Caco-2 (cell line): ENCODE results near the gene AMOTL1. TPM values are rescaled to one million over a fixed set of nuclear protein-coding genes. Genes with fewer than 3 reads are reported as not detected.
A peak's percentile ranks its signal among the peaks of the same experiment; 100 is the strongest.

Source experiments
- BruUV-seq: library from RNA; stranded (reverse); fragments of 400-500 nt; replicated peaks from 2 replicates; lab custom pipeline; 2021; lab: Mats Ljungman, UMichigan
- CTCF ChIA-PET: fragments of 300-600 bp; sonication (Branson Sonifier 250); formaldehyde crosslinking; loops from one replicate; lab custom pipeline; 2022; ENCODE audit warnings: antibody characterized with exemption; lab: Charles Lee
- POLR2A ChIA-PET: fragments of 300-600 bp; sonication (Branson Sonifier 250); formaldehyde crosslinking; loops from one replicate; lab custom pipeline; 2022; ENCODE audit warnings: antibody characterized with exemption; lab: Charles Lee
- DNase-seq, 2 experiments: peaks; one replicate each; pipeline versions ENCODE4 v3.0.0 to v3.0.0-alpha.2; 2020 to 2022
- H3K27me3 ChIP-seq: replicated peaks from 2 replicates; pipeline ENCODE4 v1.6.0; 2011; ENCODE audit warnings: low read length; ENCODE audit not compliant: control insufficient read depth, insufficient read depth
- H3K36me3 ChIP-seq: 2 replicates; pipeline ENCODE4 v1.5.1; 2011; ENCODE audit warnings: low read length; ENCODE audit not compliant: control insufficient read depth, insufficient read depth
- H3K4me1 ChIP-seq: fragments of 250-450 bp; sonication (Bioruptor Pico); 2 replicates; pipeline ENCODE4 v1.5.1; 2020; ENCODE audit warnings: mild to moderate bottlenecking
- H3K4me3 ChIP-seq: 2 replicates; pipeline ENCODE4 v1.5.1; 2011; ENCODE audit warnings: low read depth, mild to moderate bottlenecking, control low read depth, low read length
- H3K9me3 ChIP-seq: fragments of 250-450 bp; sonication (Bioruptor Pico); 2 replicates; pipeline ENCODE4 v1.5.1; 2020; ENCODE audit warnings: mild to moderate bottlenecking, moderate library complexity
- H3K27ac Mint-ChIP-seq: one replicate; pipeline ENCODE4 v1.8.0; 2022; ENCODE audit warnings: mixed read lengths; ENCODE audit not compliant: unreplicated experiment
- H3K27me3 Mint-ChIP-seq: one replicate; pipeline ENCODE4 v1.8.0; 2022; ENCODE audit warnings: mixed read lengths; ENCODE audit not compliant: insufficient read depth, unreplicated experiment
- H3K36me3 Mint-ChIP-seq: one replicate; pipeline ENCODE4 v1.8.0; 2022; ENCODE audit warnings: mild to moderate bottlenecking, mixed read lengths; ENCODE audit not compliant: insufficient read depth, unreplicated experiment
- H3K4me1 Mint-ChIP-seq: one replicate; pipeline ENCODE4 v1.8.0; 2022; ENCODE audit warnings: low read depth, mixed read lengths; ENCODE audit not compliant: unreplicated experiment
- H3K4me3 Mint-ChIP-seq: one replicate; pipeline ENCODE4 v1.8.0; 2022; ENCODE audit warnings: mild to moderate bottlenecking, moderate library complexity, mixed read lengths; ENCODE audit not compliant: unreplicated experiment
- H3K9me3 Mint-ChIP-seq: one replicate; pipeline ENCODE4 v1.8.0; 2022; ENCODE audit warnings: mixed read lengths; ENCODE audit not compliant: unreplicated experiment
- CTCF ChIP-seq, 2 experiments: fragments of 200-600 bp in 1 of 2; IDR thresholded peaks; 1 replicate in 1 of 2; 2 replicates in 1 of 2; pipeline versions ENCODE4 v1.5.1 to v1.8.0; 2011 to 2022; ENCODE audit warnings: antibody characterized with exemption in 1 of 2, control low read depth in 1 of 2, inconsistent platforms in 1 of 2, low read depth in 1 of 2, low read length in 1 of 2, mild to moderate bottlenecking in 1 of 2, moderate library complexity in 1 of 2; ENCODE audit not compliant: insufficient read depth in 1 of 2, severe bottlenecking in 1 of 2, unreplicated experiment in 1 of 2
- intact Hi-C: fragments of 100-400 bp; cut with micrococcal nuclease; formaldehyde crosslinking; loops from one replicate; pipeline ENCODE4 v1.10.0; 2022; ENCODE audit not compliant: unreplicated experiment
- total RNA-seq: library from RNA; stranded (reverse); gene quantifications from 2 replicates; pipeline ENCODE4 v1.2.3, GENCODE V29; 2022

The AMOTL1 gene
- total RNA-seq, 1 experiment from 2014 or later, result 60.8 TPM

GRCh38 chr11:94741022-94741679, 27.0 kb upstream of the AMOTL1 start:
- TF ChIP-seq CTCF (IDR thresholded peaks at IDR 0.05; ENCODE audit: insufficient read depth in 1 of 2, low read depth in 1 of 2, low read length in 1 of 2, severe bottlenecking in 1 of 2, unreplicated experiment in 1 of 2), result peak; percentile 49 to 64
- no TSS peak for BruUV-seq
- Mint-ChIP-seq H3K36me3 (no peaks in the 10 kb centered on the region), H3K4me3 (no peak overlapping the region), H3K9me3 (no peaks in the 10 kb centered on the region), H3K4me1 (peaks cover 15% of the 10 kb centered on the region), H3K27ac (peak overlapping the region; percentile 48), H3K27me3 (no peaks in the 10 kb centered on the region)
- no peaks in the 10 kb centered on the region for H3K9me3 ChIP-seq
- no peaks in the 10 kb centered on the region for H3K27me3 ChIP-seq
- ChIA-PET POLR2A (no interaction called here), CTCF (interaction anchor here (0.6 to 3.0 kb wide), 9 partner anchors 10 to 227 kb away, joined by 3 to 18 read pairs (median 3); partner anchors contain the start of gene AMOTL1)
- peaks cover 54% of the 10 kb centered on the region for H3K4me1 ChIP-seq
- H3K4me3 ChIP-seq, result no peak overlapping the region
- DNase-seq, result peak; percentile 64 to 69
- H3K36me3 ChIP-seq, result no peaks in the 10 kb centered on the region
- intact Hi-C loops, result loop anchor here (1.0 kb wide), 3 partner anchors 21 to 118 kb away; partner anchors contain the start of gene AMOTL1

- no peak overlapping the region for H3K4me3 Mint-ChIP-seq
- ChIA-PET CTCF (interaction anchor here (0.5 to 3.0 kb wide), 2 partner anchors 17 to 120 kb away, joined by 4 to 18 read pairs; no protein-coding TSS in a partner anchor), POLR2A (no interaction called here)
- no peaks in the 10 kb centered on the region for H3K27me3 Mint-ChIP-seq
- no peaks in the 10 kb centered on the region for H3K36me3 ChIP-seq
- DNase-seq, result no peak
- no peak for TF ChIP-seq CTCF (IDR thresholded peaks at IDR 0.05; ENCODE audit: insufficient read depth in 1 of 2, low read depth in 1 of 2, low read length in 1 of 2, severe bottlenecking in 1 of 2, unreplicated experiment in 1 of 2)
- no TSS peak for BruUV-seq
- no peaks in the 10 kb centered on the region for H3K36me3 Mint-ChIP-seq
- H3K4me3 ChIP-seq, result no peak overlapping the region
- peaks cover 54% of the 10 kb centered on the region for H3K4me1 ChIP-seq
- intact Hi-C loops, result no loop called here
- H3K4me1 Mint-ChIP-seq, result peaks cover 29% of the 10 kb centered on the region
- H3K27ac Mint-ChIP-seq, result no peak overlapping the region
- no peaks in the 10 kb centered on the region for H3K9me3 ChIP-seq
- H3K9me3 Mint-ChIP-seq, result no peaks in the 10 kb centered on the region
- no peaks in the 10 kb centered on the region for H3K27me3 ChIP-seq
These were observed 25.5 kb upstream of the AMOTL1 start for GRCh38 chr11:94742665-94743064.

- Histone ChIP-seq H3K4me3 (no peak overlapping the region), H3K9me3 (no peaks in the 10 kb centered on the region), H3K27me3 (no peaks in the 10 kb centered on the region), H3K4me1 (peaks cover 51% of the 10 kb centered on the region), H3K36me3 (no peaks in the 10 kb centered on the region)
- DNase-seq, result peak; percentile 83 to 84
- Mint-ChIP-seq H3K4me3 (peak overlapping the region; percentile 30), H3K4me1 (peaks cover 43% of the 10 kb centered on the region), H3K27me3 (no peaks in the 10 kb centered on the region), H3K36me3 (no peaks in the 10 kb centered on the region), H3K9me3 (no peaks in the 10 kb centered on the region), H3K27ac (peak overlapping the region; percentile 45)
- intact Hi-C loops, result loop anchor here (1.0 to 5.0 kb wide), 5 partner anchors 9 to 123 kb away; partner anchors contain the start of gene AMOTL1
- no TSS peak for BruUV-seq
- CTCF ChIA-PET, result interaction anchor here (0.6 to 1.8 kb wide), 6 partner anchors 9 to 186 kb away, joined by 3 to 11 read pairs (median 4); no protein-coding TSS in a partner anchor
- TF ChIP-seq CTCF (IDR thresholded peaks at IDR 0.05; ENCODE audit: insufficient read depth in 1 of 2, low read depth in 1 of 2, low read length in 1 of 2, severe bottlenecking in 1 of 2, unreplicated experiment in 1 of 2), result peak in 1 of 2 experiments; percentile 10
- POLR2A ChIA-PET, result interaction anchor here (1.2 to 2.0 kb wide), 2 partner anchors 22 to 109 kb away, joined by 3 to 9 read pairs; partner anchors contain the start of gene AMOTL1
These were observed 21.4 kb upstream of the AMOTL1 start for GRCh38 chr11:94746721-94747120.
